Activated naive CD4-positive, alpha-beta T cell treated with anti-CD3 and anti-CD28 coated beads, Interleukin-2, amount 50 U/mL, for 72 hours (primary cell): ENCODE data around the gene GALNT11. TPM values are rescaled to one million over a fixed set of nuclear protein-coding genes. Genes with fewer than 3 reads are reported as not detected.
"Not testable (repeated sequence)": the region's sequence is repeated elsewhere in the genome, so short reads cannot be mapped to it uniquely, and the experiment has no call there.

Experiments
- ATAC-seq, 2 donors: fragments of 150-1000 bp; cut with Tn5 transposase; 2 replicates each; pipeline ENCODE4 v1.10.0; 2021; ENCODE audit warnings: mild to moderate bottlenecking in 2 of 2, moderate library complexity in 2 of 2
- DNase-seq, 2 donors: peaks; one replicate each; pipeline ENCODE4 v3.0.0; 2021 to 2022; ENCODE audit warnings: low spot score in 2 of 2
- H3K27ac Mint-ChIP-seq, 2 donors: one replicate each; pipeline ENCODE4 v1.8.0; 2022; ENCODE audit warnings: mild to moderate bottlenecking in 2 of 2, mixed read lengths in 2 of 2
- H3K36me3 Mint-ChIP-seq, 2 donors: one replicate each; pipeline ENCODE4 v1.8.0; 2022; ENCODE audit warnings: mixed read lengths in 2 of 2
- H3K9me3 Mint-ChIP-seq, 2 donors: one replicate each; pipeline ENCODE4 v1.8.0; 2022; ENCODE audit warnings: mixed read lengths in 2 of 2
- total RNA-seq, 2 donors: library from RNA; stranded (reverse); gene quantifications; one replicate each; pipeline ENCODE4 v1.2.3, GENCODE V29; 2022

The GALNT11 gene
- total RNA-seq, 2 donors from 2014 or later: 13.0 to 22.6 TPM

GRCh38 chr7:152054367-152055230 lies 29.1 kb downstream of the GALNT11 start:
- Mint-ChIP-seq H3K36me3 (peaks cover 0 to 7% of the 10 kb centered on the region in 2 donors), H3K9me3 (no peaks in the 10 kb centered on the region), H3K27ac (no peak overlapping the region)
- ATAC-seq (no peak), DNase-seq (no peak)

GRCh38 chr7:152056621-152057274 lies 31.3 kb downstream of the GALNT11 start:
- DNase-seq (no peak), ATAC-seq (no peak)
- Mint-ChIP-seq H3K9me3 (no peaks in the 10 kb centered on the region), H3K36me3 (peaks cover 5 to 7% of the 10 kb centered on the region in 2 donors), H3K27ac (no peak overlapping the region)

- Mint-ChIP-seq H3K36me3 (peaks cover 19 to 21% of the 10 kb centered on the region in 2 donors), H3K27ac (no peak overlapping the region), H3K9me3 (peaks cover 0 to 4% of the 10 kb centered on the region in 2 donors)
- DNase-seq (no peak), ATAC-seq (no peak)
Measured at GRCh38 chr7:152059311-152059710, 33.8 kb downstream of the GALNT11 start.

- ATAC-seq, DNase-seq, H3K9me3 Mint-ChIP-seq, H3K27ac Mint-ChIP-seq: not testable (repeated sequence)
- peaks cover 20 to 30% of the 10 kb centered on the region in 2 donors for H3K36me3 Mint-ChIP-seq
Measured at GRCh38 chr7:152061086-152061485, 35.6 kb downstream of the GALNT11 start.

- Mint-ChIP-seq H3K27ac (peak overlapping the region in 1 of 2 donors; percentile 36), H3K36me3 (peaks cover 25 to 46% of the 10 kb centered on the region in 2 donors)
- not testable (repeated sequence) for H3K9me3 Mint-ChIP-seq, DNase-seq, ATAC-seq
Measured at GRCh38 chr7:152063192-152063591, 37.7 kb downstream of the GALNT11 start.

- ATAC-seq, DNase-seq, H3K9me3 Mint-ChIP-seq: not testable (repeated sequence)
- peaks cover 22 to 46% of the 10 kb centered on the region in 2 donors for H3K36me3 Mint-ChIP-seq
- H3K27ac Mint-ChIP-seq: peak overlapping the region in 1 of 2 donors; percentile 36
Measured at GRCh38 chr7:152063821-152064220, 38.3 kb downstream of the GALNT11 start.

- Mint-ChIP-seq H3K36me3 (peaks cover 27 to 55% of the 10 kb centered on the region in 2 donors), H3K9me3 (peaks cover 15 to 22% of the 10 kb centered on the region in 2 donors)
- not testable (repeated sequence) for ATAC-seq, DNase-seq, H3K27ac Mint-ChIP-seq
Measured at GRCh38 chr7:152065800-152066344, 40.4 kb downstream of the GALNT11 start.

GRCh38 chr7:152072421-152072820 lies 46.9 kb downstream of the GALNT11 start:
- Mint-ChIP-seq H3K27ac (peak overlapping the region in 1 of 2 donors; percentile 19), H3K36me3 (peaks cover 12 to 14% of the 10 kb centered on the region in 2 donors), H3K9me3 (peaks cover 7 to 16% of the 10 kb centered on the region in 2 donors)
- DNase-seq (no peak), ATAC-seq (no peak)

- peaks cover 7 to 16% of the 10 kb centered on the region in 2 donors for H3K9me3 Mint-ChIP-seq
Measured at GRCh38 chr7:152073352-152073751, 47.9 kb downstream of the GALNT11 start.

GRCh38 chr7:152074673-152075072 lies 49.2 kb downstream of the GALNT11 start:
- no peak overlapping the region for H3K27ac Mint-ChIP-seq
- DNase-seq: no peak
- peaks cover 9 to 11% of the 10 kb centered on the region in 2 donors for H3K36me3 Mint-ChIP-seq
- no peak for ATAC-seq
- H3K9me3 Mint-ChIP-seq: peaks cover 7 to 9% of the 10 kb centered on the region in 2 donors

More at GRCh38 chr7:152073352-152073751, 47.9 kb downstream of the GALNT11 start:
- H3K36me3 Mint-ChIP-seq: peaks cover 9 to 11% of the 10 kb centered on the region in 2 donors
- peak overlapping the region in 1 of 2 donors; percentile 19 for H3K27ac Mint-ChIP-seq
- DNase-seq (no peak), ATAC-seq (no peak)

GRCh38 chr7:152075379-152075778 lies 49.9 kb downstream of the GALNT11 start:
- ATAC-seq, H3K36me3 Mint-ChIP-seq, H3K27ac Mint-ChIP-seq, H3K9me3 Mint-ChIP-seq, DNase-seq: not testable (repeated sequence)

- Mint-ChIP-seq H3K9me3 (no peaks in the 10 kb centered on the region), H3K27ac (no peak overlapping the region), H3K36me3 (no peaks in the 10 kb centered on the region)
- ATAC-seq (no peak), DNase-seq (peak in 1 of 2 donors; percentile 26)
Measured at GRCh38 chr7:152076324-152076821, 50.9 kb downstream of the GALNT11 start.

GRCh38 chr7:152076940-152077933 lies 51.8 kb downstream of the GALNT11 start:
- no peak for DNase-seq
- ATAC-seq: no peak
- Mint-ChIP-seq H3K27ac (peak overlapping the region in 1 of 2 donors; percentile 2), H3K9me3 (no peaks in the 10 kb centered on the region), H3K36me3 (peaks cover 0 to 7% of the 10 kb centered on the region in 2 donors)

- no peak for DNase-seq
- no peak for ATAC-seq
- Mint-ChIP-seq H3K9me3 (no peaks in the 10 kb centered on the region), H3K36me3 (peaks cover 0 to 9% of the 10 kb centered on the region in 2 donors), H3K27ac (peak overlapping the region in 1 of 2 donors; percentile 64)
Measured at GRCh38 chr7:152078025-152078424, 52.6 kb downstream of the GALNT11 start.

GRCh38 chr7:152078786-152079185 lies 53.3 kb downstream of the GALNT11 start:
- Mint-ChIP-seq H3K36me3 (peaks cover 3 to 9% of the 10 kb centered on the region in 2 donors), H3K9me3 (no peaks in the 10 kb centered on the region), H3K27ac (peak overlapping the region in 1 of 2 donors; percentile 64)
- ATAC-seq (no peak), DNase-seq (no peak)

GRCh38 chr7:152081088-152081487 lies 55.6 kb downstream of the GALNT11 start:
- no peak for DNase-seq
- ATAC-seq: no peak
- Mint-ChIP-seq H3K27ac (no peak overlapping the region), H3K36me3 (peaks cover 9 to 11% of the 10 kb centered on the region in 2 donors), H3K9me3 (no peaks in the 10 kb centered on the region)
